Ectodermal cell (in vitro differentiated cells): ENCODE measurements around the gene EFNA2.
"Not testable (repeated sequence)": the region's sequence is repeated elsewhere in the genome, so short reads cannot be mapped to it uniquely, and the experiment has no call there.

Experiments used
- H3K27ac ChIP-seq: 2 replicates; pipeline ENCODE4 v1.7.0; 2013; ENCODE audit warnings: mild to moderate bottlenecking, low read depth, low read length; ENCODE audit not compliant: insufficient read depth, poor library complexity, severe bottlenecking
- H3K27me3 ChIP-seq: 2 replicates; pipeline ENCODE4 v1.7.0; 2013; ENCODE audit warnings: mild to moderate bottlenecking, low read length; ENCODE audit not compliant: insufficient read depth, control insufficient read depth, poor library complexity, severe bottlenecking
- H3K36me3 ChIP-seq: one replicate; pipeline ENCODE4 v1.7.0; 2013; ENCODE audit warnings: low read length; ENCODE audit not compliant: control insufficient read depth, insufficient read depth
- H3K4me1 ChIP-seq: one replicate; pipeline ENCODE4 v1.7.0; 2013; ENCODE audit warnings: low read length; ENCODE audit not compliant: control insufficient read depth, insufficient read depth
- H3K4me3 ChIP-seq: 2 replicates; pipeline ENCODE4 v1.7.0; 2013; ENCODE audit warnings: low read depth, low read length, control low read depth; ENCODE audit not compliant: insufficient read depth
- H3K9me3 ChIP-seq: 2 replicates; pipeline ENCODE4 v1.7.0; 2013; ENCODE audit warnings: mild to moderate bottlenecking, low read length, moderate library complexity; ENCODE audit not compliant: control insufficient read depth
- WGBS, 2 experiments: methylation state at CpG; one replicate each; pipeline ENCODE4 v1.1.7; 2013; ENCODE audit warnings: missing lambda C conversion rate in 2 of 2; 5-methylcytosine and 5-hydroxymethylcytosine counted together

EFNA2 gene

DNA sequence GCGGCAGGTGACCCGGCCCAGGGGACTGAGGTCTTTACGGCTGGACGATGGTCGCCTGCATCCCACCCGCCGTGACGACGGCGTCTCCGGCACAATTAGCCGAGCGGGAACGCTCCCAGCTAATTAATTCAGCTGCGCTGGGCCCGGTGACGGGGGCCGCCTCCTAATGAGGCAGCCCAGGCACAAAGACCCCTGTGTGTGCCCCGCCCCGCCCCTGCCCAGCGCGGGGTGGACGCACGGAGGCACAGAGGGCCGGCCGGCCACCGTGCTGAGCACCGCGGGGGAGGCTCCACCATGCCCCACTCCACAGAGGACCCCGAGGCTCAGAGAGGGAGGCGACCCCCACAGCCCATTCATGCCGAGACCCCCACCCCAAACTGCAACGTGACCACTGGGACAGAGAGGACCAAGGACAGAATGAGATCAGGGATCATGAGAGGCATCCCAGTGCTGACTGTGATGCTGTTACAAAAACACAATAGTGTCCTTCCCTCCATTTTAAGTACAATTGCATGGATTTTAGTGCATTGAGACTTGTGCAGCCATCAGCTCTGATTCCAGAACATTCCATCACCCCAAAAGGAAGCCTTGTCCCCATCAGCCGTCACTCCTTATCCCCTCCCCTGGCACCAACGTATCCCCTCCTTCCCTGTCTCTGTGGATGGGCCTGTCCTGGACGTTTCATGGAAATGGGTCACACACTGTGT, 17.0 kb downstream of the EFNA2 start:
- Histone ChIP-seq H3K27ac (no peak overlapping the region), H3K4me1 (no peaks in the 10 kb centered on the region), H3K4me3 (no peak overlapping the region), H3K27me3 (no peaks in the 10 kb centered on the region), H3K36me3 (no peaks in the 10 kb centered on the region), H3K9me3 (no peaks in the 10 kb centered on the region)
- 74 to 80% methylated on average over 36 of the region's 36 CpGs for WGBS, 2 experiments

DNA sequence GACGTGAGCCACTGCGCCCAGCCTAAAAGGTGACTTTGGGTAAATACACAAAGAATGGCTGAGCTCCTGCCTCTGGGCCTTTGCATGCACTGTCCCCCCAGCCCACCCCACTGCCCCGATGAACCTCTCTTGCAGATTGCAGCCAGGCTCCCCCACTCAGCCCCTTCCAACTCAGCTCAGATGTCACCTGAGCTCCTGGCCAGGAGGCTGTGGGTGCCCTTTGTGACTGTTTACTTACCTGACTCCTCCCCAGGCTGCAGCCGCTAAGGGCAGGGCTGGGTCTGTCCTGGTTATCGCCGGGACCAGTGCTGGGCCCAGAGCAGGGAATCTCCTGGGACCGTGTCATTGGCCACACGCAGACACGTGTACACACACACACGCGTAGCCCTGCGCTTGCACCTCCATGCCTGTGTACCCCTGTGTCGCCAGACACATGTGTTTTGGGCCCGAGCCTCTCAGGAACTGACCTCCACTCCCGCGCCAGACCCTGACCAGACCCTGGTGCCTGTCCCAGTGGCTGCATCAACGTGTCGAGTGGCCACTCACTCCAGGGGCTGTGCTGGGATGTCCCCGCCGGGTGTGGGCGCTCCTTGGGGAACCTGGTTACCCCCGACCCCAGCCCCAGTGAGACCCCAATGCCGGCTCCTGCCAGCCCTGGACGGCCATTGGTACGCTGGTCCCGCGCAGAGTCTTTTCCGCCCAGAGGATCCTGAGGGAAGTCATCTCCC, 18.7 kb downstream of the EFNA2 start:
- no peaks in the 10 kb centered on the region for H3K27me3 ChIP-seq
- WGBS, 2 experiments = 94% methylated on average over 28 of the region's 28 CpGs
- no peak overlapping the region for H3K27ac ChIP-seq

DNA sequence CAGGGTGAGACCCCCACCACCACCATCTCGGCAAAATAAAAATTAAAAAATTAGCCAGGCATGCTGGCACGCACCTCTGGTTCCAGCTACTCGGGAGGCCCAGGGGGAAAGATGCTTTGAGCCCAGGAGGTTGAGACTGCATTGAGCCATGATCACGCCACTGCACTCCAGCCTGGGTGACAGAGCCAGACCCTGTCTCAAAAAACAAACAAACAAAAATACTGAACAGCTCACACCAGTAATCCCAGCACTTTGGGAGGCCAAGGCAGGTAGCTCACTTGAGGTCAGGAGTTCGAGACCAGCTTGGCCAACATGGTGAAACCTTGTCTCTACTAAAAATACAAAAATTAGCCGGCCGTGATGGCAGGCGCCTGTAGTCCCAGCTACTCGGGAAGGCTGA, 19.7 kb downstream of the EFNA2 start:
- H3K27me3 ChIP-seq, H3K4me3 ChIP-seq, H3K4me1 ChIP-seq, H3K36me3 ChIP-seq, H3K27ac ChIP-seq, H3K9me3 ChIP-seq: not testable (repeated sequence)
- WGBS, 2 experiments = 92% methylated on average over 9 of the region's 9 CpGs

More for the DNA sequence above, 18.7 kb downstream of the EFNA2 start:
- Histone ChIP-seq H3K4me1 (no peaks in the 10 kb centered on the region), H3K36me3 (no peaks in the 10 kb centered on the region), H3K9me3 (no peaks in the 10 kb centered on the region), H3K4me3 (no peak overlapping the region)

DNA sequence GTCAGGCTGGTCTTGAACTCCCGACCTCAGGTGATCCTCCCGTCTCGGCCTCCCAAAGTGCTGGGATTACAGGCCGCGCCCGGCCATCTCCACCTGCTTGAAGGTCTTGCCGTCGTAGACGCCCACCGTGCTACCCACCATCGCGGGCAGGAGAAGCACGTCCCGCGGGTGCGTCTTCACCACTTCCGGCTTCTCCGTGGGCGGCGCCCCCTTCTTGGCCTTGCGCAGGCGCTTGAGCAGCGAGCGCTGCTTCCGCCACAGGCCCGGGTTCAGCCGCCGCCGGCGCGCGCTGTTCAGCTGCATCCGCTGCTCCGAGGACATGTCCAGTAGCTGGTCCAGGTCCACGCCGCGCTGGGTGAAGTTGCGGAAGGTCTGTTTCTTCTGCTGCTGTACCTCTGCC, 21.6 kb downstream of the EFNA2 start:
- Histone ChIP-seq H3K27me3 (no peaks in the 10 kb centered on the region), H3K4me1 (peaks cover 3% of the 10 kb centered on the region), H3K27ac (no peak overlapping the region), H3K4me3 (no peak overlapping the region), H3K36me3 (no peaks in the 10 kb centered on the region), H3K9me3 (no peaks in the 10 kb centered on the region)
- 94% methylated on average over 38 of the region's 38 CpGs for WGBS, 2 experiments

DNA sequence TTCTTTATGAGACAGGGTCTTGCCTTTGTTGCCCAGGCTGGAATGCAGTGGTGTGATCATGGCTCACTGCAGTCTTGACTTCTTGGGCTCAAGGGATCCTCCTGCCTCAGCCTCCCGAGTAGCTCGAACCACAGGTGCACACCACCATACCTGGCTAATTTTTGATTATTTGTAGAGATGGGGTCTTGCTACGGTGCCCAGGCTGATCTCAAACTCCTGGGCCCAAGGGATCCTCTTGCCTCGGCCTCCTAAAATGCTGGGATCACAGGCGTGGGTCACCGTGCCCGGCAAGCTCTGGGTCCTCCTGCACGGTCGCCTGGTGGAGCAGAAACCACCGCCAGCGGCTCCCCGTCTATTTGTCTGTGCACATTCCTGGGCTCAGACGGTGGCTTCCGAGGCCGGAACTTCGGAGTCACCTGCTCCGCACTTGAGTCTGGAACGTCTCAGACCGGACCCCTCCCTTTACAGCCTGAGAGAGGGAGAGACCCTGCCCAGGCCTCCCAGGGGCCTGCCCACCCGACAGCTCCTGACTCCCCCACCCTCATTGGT, 22.2 kb downstream of the EFNA2 start:
- 92 to 95% methylated on average over 20 of the region's 20 CpGs for WGBS, 2 experiments
- Histone ChIP-seq H3K27ac (no peak overlapping the region), H3K4me3 (no peak overlapping the region), H3K36me3 (no peaks in the 10 kb centered on the region), H3K9me3 (no peaks in the 10 kb centered on the region), H3K4me1 (peaks cover 3% of the 10 kb centered on the region), H3K27me3 (no peaks in the 10 kb centered on the region)

DNA sequence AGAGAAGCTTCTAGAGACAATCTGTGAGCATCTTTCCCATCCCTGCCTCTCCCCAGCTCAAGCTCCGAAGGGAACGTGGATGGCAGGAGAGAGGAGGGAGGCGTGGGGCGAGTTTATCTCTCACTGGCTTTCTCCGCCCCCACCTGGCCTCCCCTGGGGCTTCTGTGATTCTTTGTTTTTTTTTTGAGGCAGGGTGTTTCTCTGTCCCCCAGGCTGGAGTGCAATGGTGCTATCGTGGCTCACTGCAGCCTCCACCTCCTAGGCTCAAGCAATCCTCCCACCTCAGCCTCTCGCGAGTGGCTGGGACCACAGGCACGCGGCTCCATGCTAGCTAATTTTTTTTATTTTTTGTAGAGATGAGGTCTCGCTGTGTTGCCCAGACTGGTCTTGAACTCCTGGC, 23.0 kb downstream of the EFNA2 start:
- 71 to 72% methylated on average over 11 of the region's 11 CpGs for WGBS, 2 experiments
- no peak overlapping the region for H3K27ac ChIP-seq
- no peaks in the 10 kb centered on the region for H3K27me3 ChIP-seq
- no peak overlapping the region for H3K4me3 ChIP-seq
- peaks cover 10% of the 10 kb centered on the region for H3K4me1 ChIP-seq
- H3K9me3 ChIP-seq = no peaks in the 10 kb centered on the region
- no peaks in the 10 kb centered on the region for H3K36me3 ChIP-seq

DNA sequence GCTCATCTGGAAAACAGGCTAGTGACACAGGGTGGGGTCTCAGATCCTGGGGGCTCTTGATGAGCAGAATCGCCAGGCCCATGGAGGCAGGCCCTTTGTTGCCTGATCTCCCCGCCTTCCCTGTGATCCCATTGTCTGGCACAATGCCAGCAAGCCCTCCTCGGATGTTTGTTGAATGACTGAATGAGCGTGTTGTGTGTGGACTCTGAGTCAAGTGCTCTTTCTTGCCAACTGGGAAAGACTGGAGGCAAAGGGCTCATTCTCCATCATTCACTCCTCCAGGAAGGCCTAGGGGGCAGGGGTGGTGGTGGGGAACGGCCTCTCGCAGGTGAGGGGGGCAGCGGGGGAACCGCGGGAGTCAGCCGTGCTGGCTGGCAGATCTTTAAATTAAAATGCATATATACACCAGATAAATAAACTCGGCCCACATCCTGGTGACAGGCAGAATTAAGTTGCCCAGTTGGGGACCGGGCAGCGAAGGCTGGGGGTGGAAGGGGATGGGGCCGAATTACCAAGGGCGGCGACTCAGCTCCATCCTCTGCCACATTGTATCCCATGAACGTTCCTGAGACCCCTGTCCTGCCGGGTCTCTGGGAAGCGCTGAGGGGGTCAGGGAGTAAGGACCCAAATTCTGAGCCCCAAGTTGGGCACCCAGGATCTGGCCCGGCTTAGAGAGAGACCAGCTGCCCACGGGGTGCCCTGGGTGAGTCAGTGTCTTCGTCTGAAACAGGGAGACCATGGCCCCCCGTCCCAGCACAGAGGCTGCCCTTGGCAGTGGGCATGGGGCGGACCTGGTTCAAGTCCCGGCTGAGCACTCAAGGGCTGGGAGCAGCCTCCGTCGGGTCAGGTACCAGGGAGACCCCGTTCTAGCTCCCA, 24.5 kb downstream of the EFNA2 start:
- Histone ChIP-seq H3K4me3 (no peak overlapping the region), H3K4me1 (peaks cover 10% of the 10 kb centered on the region), H3K9me3 (no peaks in the 10 kb centered on the region), H3K36me3 (no peaks in the 10 kb centered on the region), H3K27me3 (peaks cover under 1% of the 10 kb centered on the region), H3K27ac (no peak overlapping the region)
- 85 to 87% methylated on average over 23 to 28 of the region's 28 CpGs for WGBS, 2 experiments

DNA sequence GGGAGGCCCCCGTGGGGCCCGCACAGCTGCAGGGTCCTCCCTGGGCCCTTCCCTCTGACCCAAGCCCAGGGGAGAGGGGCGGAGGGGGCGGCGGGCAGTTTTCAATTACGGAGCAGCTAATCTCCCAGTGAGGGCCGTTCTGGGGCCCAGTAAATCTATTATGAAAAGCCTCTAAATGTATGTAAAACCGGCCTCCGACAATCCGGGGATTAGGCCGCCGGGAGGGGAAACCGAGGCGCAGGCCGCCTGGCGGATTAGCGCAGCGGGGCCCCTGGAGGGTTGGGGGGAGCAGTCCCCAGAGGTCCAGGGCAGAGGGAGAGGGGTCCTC, 25.1 kb downstream of the EFNA2 start:
- no peaks in the 10 kb centered on the region for H3K36me3 ChIP-seq
- peaks cover 10% of the 10 kb centered on the region for H3K4me1 ChIP-seq
- H3K4me3 ChIP-seq = no peak overlapping the region
- WGBS, 2 experiments = 73 to 82% methylated on average over 18 of the region's 18 CpGs
- no peaks in the 10 kb centered on the region for H3K9me3 ChIP-seq
- H3K27ac ChIP-seq = no peak overlapping the region
- peaks cover 6% of the 10 kb centered on the region for H3K27me3 ChIP-seq

DNA sequence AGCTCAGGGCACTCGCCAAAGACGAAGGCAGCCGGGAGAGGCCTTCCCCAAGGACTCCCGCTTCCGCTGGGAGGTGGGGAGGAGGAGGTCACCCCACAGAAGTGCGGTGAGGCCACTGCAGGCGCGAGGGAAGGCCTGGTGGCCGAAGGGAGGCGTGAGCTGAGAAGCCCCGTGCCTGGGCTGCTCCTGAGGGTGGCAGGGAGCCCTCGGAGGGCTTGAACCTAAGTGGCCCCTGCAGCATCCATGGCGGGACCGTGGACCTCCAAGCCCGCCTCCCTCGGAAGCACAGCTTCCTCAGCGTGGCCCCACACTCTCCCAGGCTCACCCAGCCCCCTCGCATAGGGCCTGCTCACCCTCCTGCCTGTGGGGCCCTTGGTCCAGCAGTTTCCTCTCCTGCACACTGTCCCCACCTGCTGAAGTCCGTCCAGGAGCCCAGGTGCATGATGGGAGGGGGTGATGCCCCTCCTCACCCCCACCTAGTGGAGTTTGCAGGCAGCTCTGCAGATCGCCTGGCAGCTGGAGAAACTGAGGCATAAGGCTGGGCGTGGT, 25.9 kb downstream of the EFNA2 start:
- WGBS, 2 experiments = 81% methylated on average over 21 of the region's 21 CpGs

More for the DNA sequence above, 25.9 kb downstream of the EFNA2 start:
- peaks cover 14% of the 10 kb centered on the region for H3K27me3 ChIP-seq
- peaks cover 10% of the 10 kb centered on the region for H3K4me1 ChIP-seq
- H3K9me3 ChIP-seq = no peaks in the 10 kb centered on the region
- H3K4me3 ChIP-seq = no peak overlapping the region
- no peaks in the 10 kb centered on the region for H3K36me3 ChIP-seq
- no peak overlapping the region for H3K27ac ChIP-seq
